ENCODE results near the gene TIMM22. TPM values are rescaled to one million over a fixed set of nuclear protein-coding genes. Genes with fewer than 3 reads are reported as not detected.

The TIMM22 gene
- total RNA-seq, 1 donor from 2014 or later, result 19.5 TPM

- no peak for DNase-seq (ENCODE audit: low read depth, low spot score)
- Mint-ChIP-seq H3K36me3 (ENCODE audit: low read depth) (peaks cover 3% of the 10 kb centered on the region), H3K9me3 (no peaks in the 10 kb centered on the region), H3K27me3 (ENCODE audit: low read depth) (no peaks in the 10 kb centered on the region), H3K4me3 (no peak overlapping the region), H3K4me1 (no peaks in the 10 kb centered on the region), H3K27ac (ENCODE audit: unreplicated experiment) (no peak overlapping the region)
- TF ChIP-seq CTCF (conservative IDR thresholded peaks at IDR 0.05), result no peak
These were observed 7.9 kb downstream of the TIMM22 start for GRCh38 chr17:1004769-1005295.

GRCh38 chr17:1005361-1005946, 8.5 kb downstream of the TIMM22 start:
- no peak for TF ChIP-seq CTCF (conservative IDR thresholded peaks at IDR 0.05)
- peak overlapping the region; percentile 84 for H3K27ac Mint-ChIP-seq (ENCODE audit: unreplicated experiment)
- H3K9me3 Mint-ChIP-seq, result no peaks in the 10 kb centered on the region
- H3K4me3 Mint-ChIP-seq, result peak overlapping the region; percentile 22
- H3K36me3 Mint-ChIP-seq (ENCODE audit: low read depth), result peaks cover 3% of the 10 kb centered on the region
- no peaks in the 10 kb centered on the region for H3K4me1 Mint-ChIP-seq
- DNase-seq (ENCODE audit: low read depth, low spot score), result no peak
- no peaks in the 10 kb centered on the region for H3K27me3 Mint-ChIP-seq (ENCODE audit: low read depth)

GRCh38 chr17:1006054-1006453, 9.1 kb downstream of the TIMM22 start:
- Mint-ChIP-seq H3K27ac (ENCODE audit: unreplicated experiment) (no peak overlapping the region), H3K27me3 (ENCODE audit: low read depth) (no peaks in the 10 kb centered on the region), H3K36me3 (ENCODE audit: low read depth) (peaks cover 3% of the 10 kb centered on the region), H3K4me3 (no peak overlapping the region), H3K9me3 (no peaks in the 10 kb centered on the region), H3K4me1 (no peaks in the 10 kb centered on the region)
- no peak for TF ChIP-seq CTCF (conservative IDR thresholded peaks at IDR 0.05)
- no peak for DNase-seq (ENCODE audit: low read depth, low spot score)

- Mint-ChIP-seq H3K36me3 (ENCODE audit: low read depth) (peaks cover under 1% of the 10 kb centered on the region), H3K9me3 (no peaks in the 10 kb centered on the region), H3K27me3 (ENCODE audit: low read depth) (no peaks in the 10 kb centered on the region), H3K4me3 (no peak overlapping the region), H3K27ac (ENCODE audit: unreplicated experiment) (no peak overlapping the region), H3K4me1 (no peaks in the 10 kb centered on the region)
- DNase-seq (ENCODE audit: low read depth, low spot score), result no peak
- TF ChIP-seq CTCF (conservative IDR thresholded peaks at IDR 0.05), result no peak
These were observed 10.5 kb downstream of the TIMM22 start for GRCh38 chr17:1007310-1008007.

GRCh38 chr17:1008008-1008761, 11.3 kb downstream of the TIMM22 start:
- H3K36me3 Mint-ChIP-seq (ENCODE audit: low read depth), result no peaks in the 10 kb centered on the region
- peak overlapping the region; percentile 35 for H3K27ac Mint-ChIP-seq (ENCODE audit: unreplicated experiment)
- no peak for DNase-seq (ENCODE audit: low read depth, low spot score)

More at GRCh38 chr17:1008008-1008761, 11.3 kb downstream of the TIMM22 start:
- no peak for TF ChIP-seq CTCF (conservative IDR thresholded peaks at IDR 0.05)
- H3K9me3 Mint-ChIP-seq, result no peaks in the 10 kb centered on the region
- H3K27me3 Mint-ChIP-seq (ENCODE audit: low read depth), result no peaks in the 10 kb centered on the region
- no peak overlapping the region for H3K4me3 Mint-ChIP-seq
- H3K4me1 Mint-ChIP-seq, result no peaks in the 10 kb centered on the region
